T-helper 17 cell (primary cell): ENCODE results near the gene P2RX4. TPM values are rescaled to one million over a fixed set of nuclear protein-coding genes. Genes with fewer than 3 reads are reported as not detected.
"Not testable (repeated sequence)": the region's sequence is repeated elsewhere in the genome, so short reads cannot be mapped to it uniquely, and the experiment has no call there.

Experiments
- ATAC-seq: fragments of 150-1000 bp; cut with Tn5 transposase; 2 replicates; pipeline ENCODE4 v1.10.0; 2021; ENCODE audit warnings: mild to moderate bottlenecking, moderate library complexity
- DNase-seq, 3 donors: peaks; one replicate each; pipeline versions ENCODE4 v3.0.0 to v3.0.0-alpha.2; 2020 to 2021
- H3K9me3 ChIP-seq: one replicate; pipeline ENCODE4 v1.7.0; 2013; ENCODE audit warnings: low read length, mild to moderate bottlenecking; ENCODE audit not compliant: control insufficient read depth, poor library complexity, severe bottlenecking
- H3K27ac Mint-ChIP-seq: one replicate; pipeline ENCODE4 v1.8.0; 2022; ENCODE audit warnings: mild to moderate bottlenecking, moderate library complexity, mixed read lengths
- H3K27me3 Mint-ChIP-seq: one replicate; pipeline ENCODE4 v1.8.0; 2022; ENCODE audit warnings: mixed read lengths
- H3K36me3 Mint-ChIP-seq: one replicate; pipeline ENCODE4 v1.8.0; 2022; ENCODE audit warnings: low read depth, mixed read lengths
- H3K4me1 Mint-ChIP-seq: one replicate; pipeline ENCODE4 v1.8.0; 2022; ENCODE audit warnings: mild to moderate bottlenecking, mixed read lengths
- H3K4me3 Mint-ChIP-seq: one replicate; pipeline ENCODE4 v1.8.0; 2022; ENCODE audit warnings: mild to moderate bottlenecking, moderate library complexity, mixed read lengths
- total RNA-seq, 4 donors: library from RNA in 2 of 4; stranded (reverse) in 2 of 4; gene quantifications; one replicate each; pipeline ENCODE4 v1.2.3 and lab custom pipeline; 2022 to 2026

The P2RX4 gene
- total RNA-seq, 2 donors from 2014 or later: 42.8 to 53.5 TPM

DNA sequence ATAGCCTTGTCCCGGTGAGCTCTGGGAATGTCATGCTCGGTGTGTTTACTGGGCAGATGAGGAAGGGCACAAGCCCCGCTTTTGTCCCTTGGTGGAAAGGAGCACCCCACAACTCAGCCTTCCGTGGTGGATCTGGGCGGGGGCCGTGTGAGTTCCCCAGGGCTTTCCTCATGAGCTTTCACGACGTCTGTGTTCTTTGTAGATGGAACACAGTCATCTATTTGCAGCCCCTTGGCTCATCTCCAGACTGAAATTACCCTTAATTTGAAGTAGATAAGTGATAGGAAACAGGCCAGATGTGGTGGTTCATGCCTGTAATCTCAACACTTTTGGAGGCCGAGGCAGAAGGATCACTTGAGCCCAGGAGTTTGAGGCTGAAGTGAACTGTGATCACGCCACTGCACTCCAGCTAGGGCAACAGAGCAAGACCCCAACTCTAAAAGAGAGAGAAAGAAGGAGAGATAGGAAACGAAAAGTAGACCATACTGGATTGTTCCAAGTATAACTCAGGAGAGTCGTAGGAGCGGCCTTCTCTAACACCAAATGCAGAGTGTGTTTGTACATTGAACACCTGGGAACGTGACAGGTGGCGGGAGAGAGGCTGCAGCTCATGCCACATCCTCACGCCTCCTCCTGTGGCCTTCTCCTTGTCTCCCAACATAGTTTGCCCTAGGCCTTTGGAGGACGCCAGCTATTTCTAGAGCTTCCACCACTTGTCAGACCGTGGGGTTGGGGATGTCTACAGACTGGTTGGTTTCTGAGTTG lies 8.8 kb downstream of the P2RX4 start:
- no peaks in the 10 kb centered on the region for H3K9me3 ChIP-seq
- H3K27me3 Mint-ChIP-seq: no peaks in the 10 kb centered on the region
- DNase-seq: no peak
- H3K4me1 Mint-ChIP-seq: peaks cover 35% of the 10 kb centered on the region
- H3K4me3 Mint-ChIP-seq: no peak overlapping the region
- no peak for ATAC-seq
- H3K27ac Mint-ChIP-seq: peak overlapping the region; percentile 65
- H3K36me3 Mint-ChIP-seq: peaks cover 13% of the 10 kb centered on the region

DNA sequence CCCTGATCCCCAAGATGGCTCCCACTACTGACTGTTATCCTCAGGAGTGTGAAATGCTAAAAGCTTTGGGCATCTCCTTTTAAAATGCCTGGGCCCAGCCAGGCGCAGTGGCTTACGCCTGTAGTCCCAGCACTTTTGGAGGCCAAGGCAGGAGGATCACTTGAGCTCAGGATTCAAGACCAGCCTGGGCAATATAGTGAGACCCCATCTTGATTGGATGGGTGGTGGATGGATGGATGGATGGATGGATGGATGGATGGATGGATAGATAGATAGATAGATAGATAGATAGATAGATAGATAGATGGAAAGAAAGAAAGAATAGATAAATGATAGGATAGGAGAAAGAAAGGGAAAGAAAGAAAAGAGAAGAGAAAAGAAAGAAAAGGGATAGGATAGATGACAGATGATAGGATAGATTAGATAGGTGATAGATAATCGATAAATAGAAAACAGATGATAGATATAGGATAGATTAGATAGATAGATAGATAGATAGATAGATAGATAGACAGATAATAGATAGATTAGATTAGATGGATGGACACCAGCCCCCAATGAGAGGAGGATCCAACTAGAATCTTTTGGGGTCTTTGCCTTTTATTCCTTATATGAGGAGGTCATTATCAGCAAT lies 9.5 kb downstream of the P2RX4 start:
- Mint-ChIP-seq H3K27ac (peak overlapping the region; percentile 65), H3K4me3 (no peak overlapping the region), H3K4me1 (peaks cover 37% of the 10 kb centered on the region), H3K36me3 (peaks cover 11% of the 10 kb centered on the region), H3K27me3 (no peaks in the 10 kb centered on the region)
- DNase-seq (no peak), ATAC-seq (no peak)
- H3K9me3 ChIP-seq: no peaks in the 10 kb centered on the region

DNA sequence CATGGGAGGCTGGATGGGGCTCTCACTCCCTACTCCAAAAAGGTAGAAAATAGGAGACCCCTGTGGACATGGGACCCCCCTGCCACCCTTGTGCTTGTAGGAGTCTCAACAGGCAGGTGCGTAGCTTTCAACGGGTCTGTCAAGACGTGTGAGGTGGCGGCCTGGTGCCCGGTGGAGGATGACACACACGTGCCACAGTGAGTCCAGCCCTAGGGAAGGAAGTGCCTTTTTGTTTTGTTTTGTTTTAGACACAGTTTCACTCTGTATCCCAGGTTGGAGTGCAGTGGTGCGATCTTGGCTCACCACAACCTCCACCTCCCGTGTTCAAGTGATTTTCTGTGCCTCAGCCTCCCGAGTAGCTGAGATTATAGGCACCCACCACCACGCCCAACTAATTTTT lies 12.9 kb downstream of the P2RX4 start:
- H3K9me3 ChIP-seq: no peaks in the 10 kb centered on the region
- H3K27me3 Mint-ChIP-seq: no peaks in the 10 kb centered on the region
- H3K36me3 Mint-ChIP-seq: peaks cover 8% of the 10 kb centered on the region
- ATAC-seq (peak; percentile 17), DNase-seq (no peak)
- H3K4me3 Mint-ChIP-seq: no peak overlapping the region
- peaks cover 41% of the 10 kb centered on the region for H3K4me1 Mint-ChIP-seq
- H3K27ac Mint-ChIP-seq: peak overlapping the region; percentile 88

DNA sequence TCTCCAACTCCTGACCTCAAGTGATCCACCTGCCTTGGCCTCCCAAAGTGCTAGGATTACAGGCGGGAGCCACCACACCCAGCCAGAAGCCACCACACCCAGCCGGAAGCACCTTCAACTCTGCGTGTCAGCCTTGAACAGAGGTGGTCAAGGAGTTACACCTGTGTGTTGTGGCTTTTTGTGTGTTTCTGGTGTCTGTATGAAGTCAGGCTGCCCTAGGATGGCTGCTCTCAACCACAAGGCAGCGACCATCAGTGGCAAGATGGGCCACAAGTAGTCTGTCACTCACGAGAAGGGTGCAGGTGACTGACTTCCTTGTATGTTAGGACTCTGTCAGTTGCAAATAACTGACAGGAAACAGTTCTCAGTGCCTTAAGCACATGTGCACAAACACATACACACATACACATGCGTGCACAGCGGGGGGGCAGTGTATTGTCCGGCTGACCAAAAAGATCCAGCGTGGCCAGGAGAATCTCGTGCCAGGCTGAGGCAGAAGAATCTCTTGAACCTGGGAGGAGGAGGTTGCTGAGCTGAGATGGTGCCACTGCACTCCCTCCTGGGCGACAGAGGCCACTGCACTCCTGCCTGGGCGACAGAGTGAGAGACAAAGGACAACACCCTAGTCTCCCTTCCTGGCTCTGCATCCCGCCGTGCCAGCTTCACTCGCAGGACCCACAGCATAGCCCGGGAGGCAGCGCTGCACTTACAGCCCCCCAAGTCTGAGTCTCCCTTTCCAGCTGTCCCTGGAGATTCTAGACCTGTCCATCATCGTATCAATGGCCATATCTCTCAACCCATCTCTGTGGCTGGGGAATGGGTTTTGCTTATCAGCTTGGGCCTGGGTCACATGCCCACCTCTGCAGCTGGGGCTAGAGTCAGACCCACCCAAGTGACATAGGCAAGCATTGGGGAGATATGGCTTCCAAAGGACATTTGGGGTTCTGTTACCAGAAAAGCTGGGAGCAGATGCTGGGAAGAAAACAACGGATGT lies 13.7 kb downstream of the P2RX4 start:
- Mint-ChIP-seq H3K36me3 (peaks cover 8% of the 10 kb centered on the region), H3K4me1 (peaks cover 41% of the 10 kb centered on the region), H3K4me3 (peak overlapping the region; percentile 64), H3K27ac (peak overlapping the region; percentile 88), H3K27me3 (no peaks in the 10 kb centered on the region)
- peak; percentile 64 for ATAC-seq
- H3K9me3 ChIP-seq: no peaks in the 10 kb centered on the region
- DNase-seq: no peak

DNA sequence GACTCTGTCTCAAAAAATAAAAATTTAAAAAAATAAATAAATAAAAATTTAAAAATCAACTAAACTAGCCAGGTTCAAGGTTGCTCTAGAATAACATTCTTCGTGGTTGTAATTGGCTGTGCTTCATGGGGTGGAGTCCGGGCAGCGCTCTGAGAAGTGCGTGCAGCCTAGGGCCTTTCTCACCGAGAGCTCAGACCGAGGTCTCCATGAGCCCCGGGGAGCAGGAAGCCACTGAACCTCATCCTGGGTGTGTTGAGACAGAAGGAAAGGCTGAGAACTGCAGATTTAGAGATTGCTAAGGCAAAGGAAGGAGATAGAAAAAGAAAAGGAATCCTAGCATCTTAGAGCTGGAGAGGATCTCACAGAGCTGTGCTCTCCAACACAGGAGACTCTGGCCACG lies 14.7 kb downstream of the P2RX4 start:
- Mint-ChIP-seq H3K36me3 (peaks cover 4% of the 10 kb centered on the region), H3K27me3 (no peaks in the 10 kb centered on the region)
- ATAC-seq: peak; percentile 84

DNA sequence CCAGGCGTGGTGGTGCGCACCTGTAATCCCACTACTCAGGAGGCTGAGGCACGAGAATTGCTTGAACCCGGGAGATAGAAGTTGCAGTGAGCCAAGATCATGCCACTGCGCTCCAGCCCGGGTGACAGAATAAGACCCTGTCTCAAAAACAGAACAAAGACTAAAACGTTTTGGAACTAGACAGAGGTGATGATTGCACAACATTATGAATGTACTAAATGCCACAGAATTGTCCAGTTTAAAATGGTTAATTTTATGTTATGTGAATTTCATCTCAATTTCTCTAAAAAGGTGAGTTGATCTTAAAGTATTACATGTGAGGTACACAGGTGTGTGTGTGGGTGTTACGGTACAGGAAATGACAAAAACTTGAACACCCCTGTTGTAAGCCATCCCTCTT lies 16.5 kb downstream of the P2RX4 start:
- Mint-ChIP-seq H3K27me3 (no peaks in the 10 kb centered on the region), H3K4me1 (peaks cover 33% of the 10 kb centered on the region), H3K27ac (peak overlapping the region; percentile 88), H3K4me3 (no peak overlapping the region), H3K36me3 (peaks cover 4% of the 10 kb centered on the region)
- no peak for ATAC-seq
- no peaks in the 10 kb centered on the region for H3K9me3 ChIP-seq
- DNase-seq: no peak

More for the DNA sequence above, 14.7 kb downstream of the P2RX4 start:
- H3K27ac Mint-ChIP-seq: peak overlapping the region; percentile 88
- peak in 2 of 3 donors; percentile 33 to 36 for DNase-seq
- peaks cover 39% of the 10 kb centered on the region for H3K4me1 Mint-ChIP-seq
- H3K9me3 ChIP-seq: no peaks in the 10 kb centered on the region
- peak overlapping the region; percentile 82 for H3K4me3 Mint-ChIP-seq

DNA sequence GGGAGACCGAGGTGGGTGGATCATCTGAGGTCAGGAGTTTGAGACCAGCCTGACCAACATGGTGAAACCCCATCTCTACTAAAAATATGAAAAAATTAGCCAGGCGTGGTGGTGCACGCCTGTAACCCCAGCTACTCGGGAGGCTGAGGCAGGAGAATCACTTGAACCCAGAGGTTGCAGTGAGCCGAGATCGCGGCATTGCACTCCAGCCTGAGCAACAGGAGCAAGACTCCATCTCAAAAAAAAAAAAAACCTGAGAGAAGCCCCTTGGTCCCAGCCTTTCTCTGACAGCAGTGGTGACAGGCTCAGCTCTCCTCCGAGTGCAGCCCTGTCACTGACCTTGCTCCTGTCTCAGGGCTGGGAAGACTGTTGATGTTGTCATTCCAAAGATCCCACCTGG lies 16.9 kb downstream of the P2RX4 start:
- H3K4me3 Mint-ChIP-seq, H3K36me3 Mint-ChIP-seq, H3K9me3 ChIP-seq, H3K27me3 Mint-ChIP-seq, DNase-seq, ATAC-seq: not testable (repeated sequence)
- H3K4me1 Mint-ChIP-seq: peaks cover 33% of the 10 kb centered on the region
- peak overlapping the region; percentile 88 for H3K27ac Mint-ChIP-seq

DNA sequence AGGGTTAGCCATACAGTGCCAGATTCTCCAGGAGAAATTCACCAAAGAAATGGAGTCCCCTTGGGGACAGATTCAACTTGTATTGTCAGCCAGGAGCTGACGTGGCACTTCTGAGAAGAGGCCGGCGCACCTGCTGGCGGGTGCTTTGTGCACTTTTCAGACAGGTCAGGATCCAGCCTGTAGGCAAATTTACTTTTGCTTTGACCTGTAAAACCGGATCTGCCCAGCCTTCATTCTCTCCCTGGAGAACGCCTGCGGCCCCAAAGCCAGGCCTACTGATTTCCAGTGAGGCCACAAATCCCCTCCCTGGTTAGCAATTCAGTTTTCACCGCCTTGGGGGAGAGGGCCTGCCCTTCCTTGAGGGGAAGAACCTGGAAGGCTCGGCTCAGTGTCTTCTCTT lies 17.4 kb downstream of the P2RX4 start:
- Mint-ChIP-seq H3K27ac (peak overlapping the region; percentile 87), H3K4me1 (peaks cover 31% of the 10 kb centered on the region), H3K36me3 (no peaks in the 10 kb centered on the region), H3K4me3 (peak overlapping the region; percentile 50), H3K27me3 (no peaks in the 10 kb centered on the region)
- no peak for DNase-seq
- ATAC-seq: no peak
- H3K9me3 ChIP-seq: no peaks in the 10 kb centered on the region

DNA sequence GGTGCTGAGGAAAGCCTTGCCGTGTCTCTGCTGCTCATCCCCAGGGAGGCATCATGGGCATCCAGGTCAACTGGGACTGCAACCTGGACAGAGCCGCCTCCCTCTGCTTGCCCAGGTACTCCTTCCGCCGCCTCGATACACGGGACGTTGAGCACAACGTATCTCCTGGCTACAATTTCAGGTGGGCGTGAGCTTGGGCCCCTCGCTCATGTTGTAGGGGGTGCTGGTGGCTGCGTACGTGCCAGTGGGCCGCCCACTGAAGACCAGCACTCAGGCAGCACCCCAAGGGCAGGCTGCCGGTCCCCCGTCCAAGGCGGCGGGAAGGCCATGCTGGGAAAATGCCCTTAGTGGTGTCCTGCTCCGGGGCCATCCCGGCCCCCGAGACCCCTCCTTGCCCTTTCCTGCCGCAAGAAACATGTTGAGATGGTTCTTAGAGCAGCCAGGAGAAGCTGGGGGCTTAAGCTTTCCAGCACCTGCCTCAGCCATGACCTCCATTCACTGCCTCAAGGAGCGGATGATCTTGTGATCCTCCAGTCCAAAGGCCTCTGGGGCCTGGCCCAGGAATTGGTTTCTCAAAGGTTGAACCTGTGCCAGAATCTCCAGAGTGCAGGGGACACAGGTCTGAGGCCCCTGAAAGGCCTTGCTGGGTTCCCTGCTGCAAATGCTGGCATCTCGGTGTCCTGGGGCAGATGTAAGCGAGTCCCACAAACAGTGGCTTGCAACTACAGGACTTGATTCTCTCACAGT lies 19.2 kb downstream of the P2RX4 start:
- no peaks in the 10 kb centered on the region for H3K27me3 Mint-ChIP-seq
- peaks cover 2% of the 10 kb centered on the region for H3K36me3 Mint-ChIP-seq
- no peaks in the 10 kb centered on the region for H3K9me3 ChIP-seq
- no peak overlapping the region for H3K4me3 Mint-ChIP-seq
- ATAC-seq (no peak), DNase-seq (no peak)
- peak overlapping the region; percentile 62 for H3K27ac Mint-ChIP-seq
- peaks cover 16% of the 10 kb centered on the region for H3K4me1 Mint-ChIP-seq

DNA sequence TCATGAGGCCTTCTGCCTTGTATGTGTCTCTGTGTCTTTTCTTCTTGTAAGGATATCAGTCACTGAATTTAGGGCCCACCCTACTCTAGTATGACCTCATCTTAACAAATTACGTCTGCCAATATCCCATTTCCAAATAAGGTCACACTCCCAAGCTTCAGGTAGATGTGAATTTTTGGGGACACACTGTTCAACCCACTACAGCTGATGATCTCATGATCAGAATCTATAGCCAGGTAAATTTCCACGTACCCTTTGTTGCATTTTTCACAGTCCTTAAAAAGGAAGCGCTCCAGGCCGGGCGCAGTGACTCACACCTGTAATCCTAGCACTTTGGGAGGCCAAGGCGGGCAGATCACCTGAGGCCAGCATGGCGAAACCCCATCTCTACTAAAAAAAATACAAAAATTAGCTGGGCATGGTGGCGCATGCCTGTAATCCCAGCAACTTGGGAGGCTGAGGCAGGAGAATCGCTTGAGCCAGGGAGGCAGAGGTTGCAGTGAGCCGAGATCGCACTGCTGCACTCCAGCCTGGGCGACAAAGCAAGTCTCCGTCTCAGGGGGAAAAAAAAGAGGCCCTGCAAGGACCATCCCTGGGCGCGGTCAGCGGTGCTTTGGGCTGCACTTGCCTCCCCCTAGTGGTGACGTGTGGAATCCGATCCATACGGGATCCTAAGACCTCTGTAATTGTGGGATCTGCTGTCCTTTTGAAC lies 20.1 kb downstream of the P2RX4 start:
- H3K4me1 Mint-ChIP-seq, H3K27me3 Mint-ChIP-seq, H3K36me3 Mint-ChIP-seq, H3K9me3 ChIP-seq: not testable (repeated sequence)
- DNase-seq (peak; percentile 38 to 45 (median 45)), ATAC-seq (peak; percentile 75)
- H3K27ac Mint-ChIP-seq: peak overlapping the region; percentile 56
- peak overlapping the region; percentile 36 for H3K4me3 Mint-ChIP-seq

DNA sequence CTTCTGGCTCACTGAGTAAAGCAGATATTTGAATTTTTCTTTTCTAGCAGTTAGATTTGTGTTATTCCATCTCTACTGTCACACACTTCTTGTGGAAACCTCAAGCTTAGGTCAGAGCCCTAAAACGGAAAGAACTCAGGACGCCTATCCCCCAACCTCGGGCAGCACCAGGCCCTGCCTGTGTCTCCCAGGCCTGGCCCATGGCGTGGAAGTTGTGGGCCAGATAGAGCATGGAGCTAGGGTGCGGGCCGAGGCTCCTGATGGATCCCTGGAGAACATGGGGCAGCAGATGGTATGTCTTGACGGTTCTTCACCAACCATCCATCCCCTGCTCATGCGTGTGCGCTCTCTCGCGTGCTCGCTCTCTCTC lies 20.6 kb downstream of the P2RX4 start:
- ATAC-seq (no peak), DNase-seq (no peak)
- H3K27me3 Mint-ChIP-seq: no peaks in the 10 kb centered on the region
- H3K4me1 Mint-ChIP-seq: peaks cover 9% of the 10 kb centered on the region
- no peaks in the 10 kb centered on the region for H3K9me3 ChIP-seq
- H3K27ac Mint-ChIP-seq: peak overlapping the region; percentile 56
- peaks cover 2% of the 10 kb centered on the region for H3K36me3 Mint-ChIP-seq
- peak overlapping the region; percentile 36 for H3K4me3 Mint-ChIP-seq

DNA sequence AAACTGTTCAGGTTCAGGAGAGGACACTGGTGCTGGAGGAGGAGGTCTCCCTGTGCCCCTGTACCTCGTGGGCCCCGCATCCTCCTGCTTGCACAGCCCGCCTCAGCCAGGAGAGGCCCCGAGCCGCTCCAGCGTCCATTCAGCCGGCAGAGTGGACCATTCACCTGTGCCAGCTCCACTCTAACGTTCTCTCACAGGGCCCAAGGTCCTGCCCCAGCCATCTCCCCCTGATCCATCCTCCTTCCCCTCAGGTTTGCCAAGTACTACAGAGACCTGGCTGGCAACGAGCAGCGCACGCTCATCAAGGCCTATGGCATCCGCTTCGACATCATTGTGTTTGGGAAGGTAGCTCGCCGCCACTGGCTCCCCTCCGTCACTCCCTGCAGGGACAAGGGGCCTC lies 22.2 kb downstream of the P2RX4 start:
- ATAC-seq: no peak
- no peak for DNase-seq
- Mint-ChIP-seq H3K27ac (peak overlapping the region; percentile 9), H3K36me3 (peaks cover 2% of the 10 kb centered on the region), H3K27me3 (no peaks in the 10 kb centered on the region), H3K4me3 (peak overlapping the region; percentile 5), H3K4me1 (peaks cover 5% of the 10 kb centered on the region)
- H3K9me3 ChIP-seq: no peaks in the 10 kb centered on the region
